Measurements from ENCODE around the gene TTC31.

DNA sequence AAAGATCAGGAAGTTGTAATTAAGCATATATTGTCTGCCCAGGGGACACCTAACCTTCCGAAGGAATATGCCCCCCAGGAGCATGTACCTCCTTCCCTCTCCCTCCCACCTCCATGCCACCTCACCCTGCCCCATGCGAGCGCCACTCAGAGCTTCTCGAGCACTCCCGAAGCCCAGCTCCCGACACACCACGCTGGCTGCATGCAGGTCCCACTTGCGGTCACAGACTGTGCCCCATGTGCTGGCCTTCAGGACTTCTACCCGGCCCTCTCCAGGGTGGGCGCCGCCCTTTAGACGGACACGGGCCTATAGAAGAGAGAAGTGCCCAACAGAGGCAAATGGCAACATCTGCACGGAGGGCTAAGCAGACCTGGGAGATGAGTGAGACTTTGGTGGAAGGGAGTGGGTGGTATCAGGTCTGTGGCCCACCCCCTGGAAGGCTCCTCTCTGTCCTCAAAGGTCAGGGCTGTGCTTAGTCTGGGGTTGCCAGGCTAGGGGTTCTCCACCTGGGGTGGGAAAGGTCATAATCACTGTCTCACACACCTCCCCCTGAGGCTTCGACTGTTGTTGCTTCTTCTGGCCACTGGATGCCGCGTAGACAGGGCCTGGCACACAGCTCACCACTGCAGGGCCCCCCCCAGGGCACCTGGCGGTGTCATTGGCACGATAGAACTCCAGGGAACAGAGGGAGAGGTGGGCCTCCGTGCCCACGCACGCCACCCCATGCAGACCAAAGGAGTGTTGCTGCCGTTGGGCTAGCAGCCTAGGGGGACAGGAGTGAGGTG is 53.5 kb downstream of the TTC31 start:
- TF ChIP-seq POLR2A (IDR thresholded peaks at IDR 0.05; ENCODE audit: low read depth, low read length) (no peak), POLR2AphosphoS5 (IDR thresholded peaks at IDR 0.05; ENCODE audit: low read depth, low read length) (no peak; the same call in 1 of the 2 replicates), POU2F2 (IDR thresholded peaks at IDR 0.05; ENCODE audit: low read depth, low read length) (no peak), SPI1 (IDR thresholded peaks at IDR 0.05; ENCODE audit: low read depth, low read length) (no peak), TAF1 (IDR thresholded peaks at IDR 0.05; ENCODE audit: low read depth, low read length) (no peak), PAX5 (IDR thresholded peaks at IDR 0.05; ENCODE audit: insufficient read depth, low read length, severe bottlenecking) (no peak)
